K562 (cell line): Measurements from ENCODE around the gene AKAP13. TPM values are rescaled to one million over a fixed set of nuclear protein-coding genes. Genes with fewer than 3 reads are reported as not detected.

Source experiments
- ATAC-seq: fragments of 200-7000 bp; cut with Tn5 transposase; 3 replicates; pipeline ENCODE4 v1.9.1; 2020; ENCODE audit warnings: moderate library complexity
- BruUV-seq: library from RNA; stranded (reverse); fragments of 400-500 nt; replicated peaks from 2 replicates; lab custom pipeline; 2021; lab: Mats Ljungman, UMichigan
- CTCF ChIA-PET: fragments of 300-600 bp; formaldehyde crosslinking; extraction: SDS; loops from one replicate; lab custom pipeline; 2021; ENCODE audit warnings: low intra/inter-chr PET ratio; lab: Yijun Ruan, JAX
- POLR2A ChIA-PET: fragments of 300-600, 350-650 bp; sonication (Branson Sonifier 250); formaldehyde crosslinking; extraction: SDS; loops from one replicate; lab custom pipeline; 2021; ENCODE audit warnings: antibody characterized with exemption, inconsistent platforms; lab: Yijun Ruan, JAX
- DNase-seq, 4 experiments: peaks; one replicate each; pipeline versions ENCODE4 v3.0.0 to v3.0.0-alpha.2; 2011 to 2018; ENCODE audit warnings: low spot score in 3 of 4, mixed read lengths in 3 of 4; ENCODE audit errors: extremely low read depth in 1 of 4
- FAIRE-seq: peaks from 2 replicates; lab custom pipeline; 2011; peaks lifted over from hg19 to GRCh38; lab: Jason Lieb, UNC
- H2AFZ ChIP-seq: 2 replicates; pipeline ENCODE4 v1.6.0; 2011; ENCODE audit warnings: low read depth, low read length, control low read depth, inconsistent platforms
- H3K27ac ChIP-seq: fragments of 200-600 bp; 3 replicates; pipeline ENCODE4 v1.8.0; 2011; ENCODE audit warnings: low read depth, mild to moderate bottlenecking, control low read depth, inconsistent platforms, low read length, moderate library complexity, mixed read lengths; ENCODE audit errors: extremely low read depth
- H3K27me3 ChIP-seq, 2 experiments: fragments of 300-600 bp in 1 of 2; 2 replicates in 1 of 2; 3 replicates in 1 of 2; pipeline versions ENCODE4 v1.6.0 to v1.8.0; 2011; ENCODE audit warnings: inconsistent platforms in 2 of 2, low read length in 2 of 2, mild to moderate bottlenecking in 1 of 2, mixed read lengths in 1 of 2, moderate library complexity in 1 of 2; ENCODE audit not compliant: control insufficient read depth in 2 of 2, insufficient read depth in 2 of 2
- H3K36me3 ChIP-seq: fragments of 300-600 bp; 3 replicates; pipeline ENCODE4 v1.8.0; 2011; ENCODE audit warnings: mild to moderate bottlenecking, low read length, inconsistent platforms; ENCODE audit not compliant: control insufficient read depth, insufficient read depth
- H3K4me1 ChIP-seq, 2 experiments: fragments of 200-600 bp in 1 of 2; replicated peaks in 1 of 2; 2 replicates in 1 of 2; 3 replicates in 1 of 2; pipeline versions ENCODE4 v1.5.1 to v1.8.0; 2011; ENCODE audit warnings: inconsistent platforms in 2 of 2, low read length in 2 of 2, mild to moderate bottlenecking in 1 of 2, mixed read lengths in 1 of 2, moderate library complexity in 1 of 2; ENCODE audit not compliant: control insufficient read depth in 2 of 2, insufficient read depth in 2 of 2
- H3K4me2 ChIP-seq: 2 replicates; pipeline ENCODE4 v1.6.1; 2011; ENCODE audit warnings: low read length, control low read depth, inconsistent platforms, mixed read lengths; ENCODE audit not compliant: insufficient read depth
- H3K4me3 ChIP-seq: fragments of 200-600 bp; sonication (generic), shearing (Covaris generic); 2 replicates; pipeline ENCODE4 v1.5.1; 2016; ENCODE audit warnings: control low read depth, inconsistent platforms
- H3K79me2 ChIP-seq: fragments of 200-600 bp; 3 replicates; pipeline ENCODE4 v1.8.0; 2011; ENCODE audit warnings: low read length, inconsistent platforms; ENCODE audit not compliant: control insufficient read depth, insufficient read depth
- H3K9ac ChIP-seq, 2 experiments: 2 replicates each; pipeline versions ENCODE4 v1.6.0 to v1.6.1; 2011; ENCODE audit warnings: low read depth in 2 of 2, low read length in 2 of 2, control low read depth in 1 of 2, inconsistent platforms in 1 of 2, mild to moderate bottlenecking in 1 of 2, mixed read lengths in 1 of 2; ENCODE audit not compliant: insufficient read depth in 1 of 2
- H3K9me1 ChIP-seq: one replicate; pipeline ENCODE4 v1.6.0; 2011; ENCODE audit warnings: inconsistent platforms, mild to moderate bottlenecking, low read length, moderate library complexity; ENCODE audit not compliant: control insufficient read depth, insufficient read depth
- H3K9me3 ChIP-seq: replicated peaks from 2 replicates; pipeline ENCODE4 v1.5.1; 2011; ENCODE audit warnings: low read depth, low read length, inconsistent platforms; ENCODE audit not compliant: control insufficient read depth, insufficient read depth
- H4K20me1 ChIP-seq: replicated peaks from 2 replicates; pipeline ENCODE4 v1.6.1; 2011; ENCODE audit warnings: low read length, inconsistent platforms, mixed read lengths; ENCODE audit not compliant: control insufficient read depth, insufficient read depth
- RAD21 ChIP-seq, 2 experiments: fragments of 250-450 bp in 1 of 2; fragments of 450-650 bp in 1 of 2; sonication (Bioruptor Pico) in 1 of 2; formaldehyde crosslinking in 1 of 2; IDR thresholded peaks in 1 of 2; conservative IDR thresholded peaks in 1 of 2; 2 replicates each; pipeline versions ENCODE4 v1.4.0 to v1.8.0; 2020 to 2022; ENCODE audit warnings: mild to moderate bottlenecking in 2 of 2, moderate library complexity in 1 of 2
- SMC3 ChIP-seq: conservative IDR thresholded peaks from 2 replicates; pipeline ENCODE4 v1.6.1; 2011; ENCODE audit warnings: low read depth, low read length, improper control_type of control experiment; ENCODE audit not compliant: insufficient read depth
- SRSF1 ChIP-seq: fragments of 200-400 bp; formaldehyde crosslinking; IDR thresholded peaks from 2 replicates; pipeline ENCODE4 v1.6.1; 2017; ENCODE audit warnings: mild to moderate bottlenecking, low read depth, low read length, moderate library complexity
- ZFP1 ChIP-seq: fragments of 450-650 bp; formaldehyde crosslinking; IDR thresholded peaks from 2 replicates; pipeline ENCODE4 v1.4.0; 2020; ENCODE audit warnings: mild to moderate bottlenecking, mixed read lengths
- in situ Hi-C: fragments of 300-500 bp; cut with MboI; formaldehyde crosslinking; loops from 4 replicates; pipeline ENCODE4 v1.15.0; 2018; ENCODE audit warnings: inconsistent platforms, mixed read lengths
- intact Hi-C: fragments of 100-400 bp; cut with micrococcal nuclease; formaldehyde crosslinking; loops from 2 replicates; pipeline ENCODE4 v1.14.2; 2022
- polyA plus RNA-seq, 8 experiments: library from polyadenylated mRNA; depleted of rRNA in 4 of 8; stranded (reverse) in 5 of 8; unstranded in 3 of 8; fragments of >200 nt; fragmentation: Nextera tagmentation in 2 of 8; fragmentation: Illumina TruSeq in 1 of 8; extraction: Ambion mirVana in 2 of 8; extraction: Trizol in 1 of 8; gene quantifications; 2 replicates each; pipeline versions ENCODE4 v1.2.1 to v1.2.3, GENCODE V29; 2011 to 2014; ENCODE audit warnings: inconsistent platforms in 1 of 8, missing spikeins in 1 of 8
- total RNA-seq, 7 experiments: library from RNA; depleted of rRNA in 6 of 7; stranded (reverse); fragments of >200 nt in 6 of 7; fragmentation: Illumina TruSeq in 2 of 7; extraction: Trizol in 2 of 7; gene quantifications; 2 replicates each; pipeline versions ENCODE4 v1.2.1 to v1.2.3, GENCODE V29; 2011 to 2021; ENCODE audit warnings: low replicate concordance in 1 of 7
- TF ChIP-seq, protein P1 (sequence below), 3 experiments: IDR thresholded peaks in 2 of 3; conservative IDR thresholded peaks in 1 of 3; 2 replicates each; pipeline ENCODE4 v1.5.1; 2011 to 2012; ENCODE audit warnings: low read length in 3 of 3, mild to moderate bottlenecking in 3 of 3, control low read depth in 2 of 3, improper control_type of control experiment in 1 of 3, inconsistent platforms in 1 of 3, low read depth in 1 of 3, mixed read lengths in 1 of 3, moderate library complexity in 1 of 3; ENCODE audit not compliant: insufficient read depth in 2 of 3
- TF ChIP-seq, protein P2 (sequence below): fragments of 450-650 bp; formaldehyde crosslinking; IDR thresholded peaks from 2 replicates; pipeline ENCODE4 v1.4.0; 2020; ENCODE audit warnings: mild to moderate bottlenecking, moderate library complexity
- TF ChIP-seq, protein P3 (sequence below), 2 experiments: fragments of 450-650 bp; formaldehyde crosslinking in 1 of 2; IDR thresholded peaks; 2 replicates each; pipeline versions ENCODE4 v1.4.0 to v1.6.1; 2014 to 2020; ENCODE audit warnings: mild to moderate bottlenecking in 2 of 2, borderline replicate concordance in 1 of 2, low read depth in 1 of 2

The AKAP13 gene
- total and polyA plus RNA-seq, 9 of the 15 experiments (the other 6 are each of a cell fraction or from before 2014, with no cell fraction given), result 0.03 to 1.7 (median 0.42) TPM

DNA sequence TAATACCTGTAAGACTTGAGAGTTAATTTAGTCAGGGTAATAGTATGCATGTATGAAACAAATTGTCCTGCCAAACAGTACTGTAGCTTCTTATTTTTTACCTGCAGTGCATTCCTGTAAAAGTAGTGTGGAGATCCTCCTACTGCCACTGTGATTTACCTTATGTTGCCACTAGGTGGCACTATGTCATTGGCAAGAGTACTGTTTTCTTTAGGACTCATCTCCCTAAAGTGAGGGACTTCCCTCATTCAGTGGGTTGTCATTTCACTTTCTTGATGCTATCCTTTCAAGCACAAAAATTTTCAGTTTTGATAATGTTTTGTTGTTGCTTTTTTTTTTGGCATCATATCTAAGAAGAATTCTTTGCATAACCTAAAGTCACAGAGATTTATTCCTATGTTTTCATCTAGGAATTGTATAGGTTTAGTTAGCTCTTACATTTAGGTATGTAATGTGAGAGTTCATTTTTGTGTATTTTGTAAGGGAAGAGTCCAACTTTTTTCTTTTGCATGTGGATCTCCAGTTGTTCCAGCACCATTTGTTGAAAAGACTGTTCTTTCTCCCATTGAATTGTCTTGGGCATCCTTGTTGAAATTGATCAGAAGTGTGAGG is 105.7 kb downstream of the AKAP13 start:
- no peak overlapping the region for H3K27ac ChIP-seq
- no peaks in the 10 kb centered on the region for H3K4me1 ChIP-seq
- no peaks in the 10 kb centered on the region for H3K27me3 ChIP-seq
- intact Hi-C loops (loop anchor here (2.0 to 10.0 kb wide), 2 partner anchors 239 to 355 kb away; no protein-coding TSS in a partner anchor), in situ Hi-C loops (loop anchor here (5.0 kb wide), 1 partner anchor 351 kb away; no protein-coding TSS in a partner anchor)
- H3K36me3 ChIP-seq, result no peaks in the 10 kb centered on the region
- no peak overlapping the region for H2AFZ ChIP-seq
- no peak overlapping the region for H3K4me3 ChIP-seq
- DNase-seq, result peak; percentile 48 to 74 (median 60)
- H3K9ac ChIP-seq, result no peak overlapping the region
- H3K79me2 ChIP-seq, result no peaks in the 10 kb centered on the region
- H3K9me3 ChIP-seq, result no peaks in the 10 kb centered on the region
- BruUV-seq, result no TSS peak
- ChIA-PET POLR2A (no interaction called here), CTCF (no interaction called here)
- peak; percentile 93 for ATAC-seq
- no peak for TF ChIP-seq SRSF1
- TF ChIP-seq RAD21 (CRISPR knock-in tag; conservative IDR thresholded peaks at IDR 0.05 in 1 of 2, IDR thresholded peaks at IDR 0.05 in 1 of 2), result peak; percentile 53 to 73
- TF ChIP-seq, protein P1, sequence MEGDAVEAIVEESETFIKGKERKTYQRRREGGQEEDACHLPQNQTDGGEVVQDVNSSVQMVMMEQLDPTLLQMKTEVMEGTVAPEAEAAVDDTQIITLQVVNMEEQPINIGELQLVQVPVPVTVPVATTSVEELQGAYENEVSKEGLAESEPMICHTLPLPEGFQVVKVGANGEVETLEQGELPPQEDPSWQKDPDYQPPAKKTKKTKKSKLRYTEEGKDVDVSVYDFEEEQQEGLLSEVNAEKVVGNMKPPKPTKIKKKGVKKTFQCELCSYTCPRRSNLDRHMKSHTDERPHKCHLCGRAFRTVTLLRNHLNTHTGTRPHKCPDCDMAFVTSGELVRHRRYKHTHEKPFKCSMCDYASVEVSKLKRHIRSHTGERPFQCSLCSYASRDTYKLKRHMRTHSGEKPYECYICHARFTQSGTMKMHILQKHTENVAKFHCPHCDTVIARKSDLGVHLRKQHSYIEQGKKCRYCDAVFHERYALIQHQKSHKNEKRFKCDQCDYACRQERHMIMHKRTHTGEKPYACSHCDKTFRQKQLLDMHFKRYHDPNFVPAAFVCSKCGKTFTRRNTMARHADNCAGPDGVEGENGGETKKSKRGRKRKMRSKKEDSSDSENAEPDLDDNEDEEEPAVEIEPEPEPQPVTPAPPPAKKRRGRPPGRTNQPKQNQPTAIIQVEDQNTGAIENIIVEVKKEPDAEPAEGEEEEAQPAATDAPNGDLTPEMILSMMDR (IDR thresholded peaks at IDR 0.05 in 2 of 3, conservative IDR thresholded peaks at IDR 0.05 in 1 of 3; ENCODE audit: insufficient read depth in 2 of 3, low read depth in 1 of 3, low read length in 3 of 3), result peak; percentile 56 to 73 (median 71); a peak in 5 of 6 replicates
- peak; percentile 44; the same call in 1 of the 2 replicates for TF ChIP-seq SMC3
- TF ChIP-seq, protein P2, sequence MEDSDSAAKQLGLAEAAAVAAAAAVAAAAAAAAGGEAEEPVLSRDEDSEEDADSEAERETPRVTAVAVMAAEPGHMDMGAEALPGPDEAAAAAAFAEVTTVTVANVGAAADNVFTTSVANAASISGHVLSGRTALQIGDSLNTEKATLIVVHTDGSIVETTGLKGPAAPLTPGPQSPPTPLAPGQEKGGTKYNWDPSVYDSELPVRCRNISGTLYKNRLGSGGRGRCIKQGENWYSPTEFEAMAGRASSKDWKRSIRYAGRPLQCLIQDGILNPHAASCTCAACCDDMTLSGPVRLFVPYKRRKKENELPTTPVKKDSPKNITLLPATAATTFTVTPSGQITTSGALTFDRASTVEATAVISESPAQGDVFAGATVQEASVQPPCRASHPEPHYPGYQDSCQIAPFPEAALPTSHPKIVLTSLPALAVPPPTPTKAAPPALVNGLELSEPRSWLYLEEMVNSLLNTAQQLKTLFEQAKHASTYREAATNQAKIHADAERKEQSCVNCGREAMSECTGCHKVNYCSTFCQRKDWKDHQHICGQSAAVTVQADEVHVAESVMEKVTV (CRISPR knock-in tag), result peak; percentile 23; the same call in 1 of the 2 replicates
- TF ChIP-seq, protein P3, sequence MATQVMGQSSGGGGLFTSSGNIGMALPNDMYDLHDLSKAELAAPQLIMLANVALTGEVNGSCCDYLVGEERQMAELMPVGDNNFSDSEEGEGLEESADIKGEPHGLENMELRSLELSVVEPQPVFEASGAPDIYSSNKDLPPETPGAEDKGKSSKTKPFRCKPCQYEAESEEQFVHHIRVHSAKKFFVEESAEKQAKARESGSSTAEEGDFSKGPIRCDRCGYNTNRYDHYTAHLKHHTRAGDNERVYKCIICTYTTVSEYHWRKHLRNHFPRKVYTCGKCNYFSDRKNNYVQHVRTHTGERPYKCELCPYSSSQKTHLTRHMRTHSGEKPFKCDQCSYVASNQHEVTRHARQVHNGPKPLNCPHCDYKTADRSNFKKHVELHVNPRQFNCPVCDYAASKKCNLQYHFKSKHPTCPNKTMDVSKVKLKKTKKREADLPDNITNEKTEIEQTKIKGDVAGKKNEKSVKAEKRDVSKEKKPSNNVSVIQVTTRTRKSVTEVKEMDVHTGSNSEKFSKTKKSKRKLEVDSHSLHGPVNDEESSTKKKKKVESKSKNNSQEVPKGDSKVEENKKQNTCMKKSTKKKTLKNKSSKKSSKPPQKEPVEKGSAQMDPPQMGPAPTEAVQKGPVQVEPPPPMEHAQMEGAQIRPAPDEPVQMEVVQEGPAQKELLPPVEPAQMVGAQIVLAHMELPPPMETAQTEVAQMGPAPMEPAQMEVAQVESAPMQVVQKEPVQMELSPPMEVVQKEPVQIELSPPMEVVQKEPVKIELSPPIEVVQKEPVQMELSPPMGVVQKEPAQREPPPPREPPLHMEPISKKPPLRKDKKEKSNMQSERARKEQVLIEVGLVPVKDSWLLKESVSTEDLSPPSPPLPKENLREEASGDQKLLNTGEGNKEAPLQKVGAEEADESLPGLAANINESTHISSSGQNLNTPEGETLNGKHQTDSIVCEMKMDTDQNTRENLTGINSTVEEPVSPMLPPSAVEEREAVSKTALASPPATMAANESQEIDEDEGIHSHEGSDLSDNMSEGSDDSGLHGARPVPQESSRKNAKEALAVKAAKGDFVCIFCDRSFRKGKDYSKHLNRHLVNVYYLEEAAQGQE (IDR thresholded peaks at IDR 0.05; ENCODE audit: borderline replicate concordance), result peak; percentile 39; the same call in 1 of the 2 replicates
- TF ChIP-seq, protein P3 (CRISPR knock-in tag; IDR thresholded peaks at IDR 0.05; ENCODE audit: low read depth), result no peak
- TF ChIP-seq ZFP1 (CRISPR knock-in tag), result no peak
- H3K4me2 ChIP-seq, result no peak overlapping the region
- peak; percentile 32 for FAIRE-seq
- no peaks in the 10 kb centered on the region for H3K9me1 ChIP-seq
- no peaks in the 10 kb centered on the region for H4K20me1 ChIP-seq
